Measurements from ENCODE around the gene PIK3R6. TPM values are rescaled to one million over a fixed set of nuclear protein-coding genes. Genes with fewer than 3 reads are reported as not detected.

The PIK3R6 gene
- total and polyA plus RNA-seq, 2 of the 4 experiments (the other 2 are of a cell fraction): not detected

- Histone ChIP-seq H3K9me3 (ENCODE audit: control insufficient read depth, insufficient read depth, low read length) (no peaks in the 10 kb centered on the region), H3K23ac (ENCODE audit: low read depth, low read length) (no peak overlapping the region), H3K27me3 (ENCODE audit: control insufficient read depth, insufficient read depth, low read length) (no peaks in the 10 kb centered on the region; the same call in 1 of the 2 replicates), H3K4me2 (ENCODE audit: low read depth, low read length) (no peak overlapping the region), H2BK120ac (ENCODE audit: low read depth, low read length) (no peak overlapping the region), H3K14ac (replicated peaks; ENCODE audit: low read depth, low read length) (no peak overlapping the region), H3K27ac (ENCODE audit: insufficient read depth, low read length) (no peak overlapping the region), H3K4me1 (ENCODE audit: control insufficient read depth, insufficient read depth, low read length) (no peaks in the 10 kb centered on the region), H2AK9ac (replicated peaks; ENCODE audit: low read depth, low read length, poor library complexity) (no peak overlapping the region), H3K4me3 (ENCODE audit: insufficient read depth, low read depth, low read length) (no peak overlapping the region), H2AFZ (replicated peaks; ENCODE audit: low read length, poor library complexity) (no peak overlapping the region), H2AK5ac (ENCODE audit: low read depth, low read length) (no peak overlapping the region), H2BK5ac (ENCODE audit: low read depth, low read length, poor library complexity, severe bottlenecking) (no peak overlapping the region), H3K79me1 (ENCODE audit: low read depth in 1 of 2, low read length in 2 of 2) (no peaks in the 10 kb centered on the region), H3K9ac (ENCODE audit: low read depth, low read length) (no peak overlapping the region), H2BK20ac (ENCODE audit: low read depth, low read length) (no peak overlapping the region), H3K18ac (ENCODE audit: low read depth, low read length) (no peak overlapping the region), H3K4ac (ENCODE audit: low read depth, low read length) (no peak overlapping the region), H4K91ac (ENCODE audit: insufficient read depth, low read depth, low read length) (no peak overlapping the region), H3K9me1 (ENCODE audit: insufficient read depth, low read length) (no peaks in the 10 kb centered on the region), H4K5ac (ENCODE audit: low read depth, low read length) (no peak overlapping the region), H3K56ac (ENCODE audit: extremely low read depth, insufficient read depth, low read length) (no peak overlapping the region), H4K8ac (ENCODE audit: low read depth in 2 of 2, low read length in 2 of 2) (no peak overlapping the region), H3K36me3 (ENCODE audit: control insufficient read depth, insufficient read depth, low read length) (no peaks in the 10 kb centered on the region), H4K20me1 (ENCODE audit: insufficient read depth, low read length) (no peaks in the 10 kb centered on the region), H2BK15ac (ENCODE audit: low read depth, low read length) (no peak overlapping the region)
- CTCF ChIA-PET: no interaction called here
- POLR2A ChIA-PET (ENCODE audit: unreplicated experiment): no interaction called here
- intact Hi-C loops (cut with micrococcal nuclease): loop anchor here (10.0 kb wide), 1 partner anchor 632 kb away; no protein-coding TSS in a partner anchor
- no CpG with 5 or more reads among the region's 3 CpGs for WGBS, 2 experiments (ENCODE audit: extremely low coverage in 2 of 2, insufficient read length in 1 of 2)
- TF ChIP-seq NFE2L2 (IDR thresholded peaks at IDR 0.05; ENCODE audit: low read depth, low read length): no peak
- TF ChIP-seq RFX5 (IDR thresholded peaks at IDR 0.05; ENCODE audit: low read depth, low read length): no peak
- TF ChIP-seq ELK1 (IDR thresholded peaks at IDR 0.05; ENCODE audit: borderline replicate concordance, low read depth, low read length): no peak
- no peak for TF ChIP-seq CHD1 (IDR thresholded peaks at IDR 0.05; ENCODE audit: low read depth, low read length)
- TF ChIP-seq MAFK (IDR thresholded peaks at IDR 0.05; ENCODE audit: low read depth, low read length): no peak
- TF ChIP-seq RAD21 (IDR thresholded peaks at IDR 0.05; ENCODE audit: low read length): no peak
- TF ChIP-seq MAZ (IDR thresholded peaks at IDR 0.05; ENCODE audit: borderline replicate concordance, low read depth, low read length): no peak
- no peak for TF ChIP-seq POLR2A (IDR thresholded peaks at IDR 0.05; ENCODE audit: low read depth, low read length)
- TF ChIP-seq USF2 (IDR thresholded peaks at IDR 0.05; ENCODE audit: low read depth, low read length): no peak
- TF ChIP-seq RCOR1 (IDR thresholded peaks at IDR 0.05; ENCODE audit: insufficient replicate concordance, low read length): no peak
- no peak for TF ChIP-seq FOS (IDR thresholded peaks at IDR 0.05; ENCODE audit: low read depth, low read length)
- TF ChIP-seq MXI1 (IDR thresholded peaks at IDR 0.05; ENCODE audit: borderline replicate concordance, low read depth, low read length): no peak
- TF ChIP-seq CEBPB (IDR thresholded peaks at IDR 0.05; ENCODE audit: low read depth, low read length): no peak
- no peak for TF ChIP-seq SMC3 (IDR thresholded peaks at IDR 0.05; ENCODE audit: low read depth, low read length)
- no peak for TF ChIP-seq BHLHE40 (IDR thresholded peaks at IDR 0.05; ENCODE audit: low read depth, low read length)
- no peak for TF ChIP-seq CTCF (conservative IDR thresholded peaks at IDR 0.05; ENCODE audit: low read depth, low read length)
- ATAC-seq (ENCODE audit: low read depth): no peak
- DNase-seq: no peak
- no TSS peak for BruUV-seq (replicated peaks)
- dilution Hi-C loops (cut with HindIII; ENCODE audit: low sequenced_read_pairs, unreplicated experiment): no loop called here
- in situ Hi-C loops (cut with MboI; ENCODE audit: low sequenced_read_pairs): no loop called here
Measured at GRCh38 chr17:8893059-8893458, 25.6 kb upstream of the PIK3R6 start.
